HEK293 (cell line): ENCODE data around the gene TCF12.

Source experiments
- ZBTB8A ChIP-seq: fragments of 450-650 bp; formaldehyde crosslinking; IDR thresholded peaks from 2 replicates; pipeline ENCODE4 v1.5.1; 2016; ENCODE audit warnings: missing biosample characterization, missing genetic modification characterization
- TF ChIP-seq, protein P1 (sequence below): fragments of 450-650 bp; formaldehyde crosslinking; IDR thresholded peaks from 2 replicates; pipeline ENCODE4 v1.5.1; 2016; ENCODE audit warnings: missing biosample characterization, missing genetic modification characterization, borderline replicate concordance
- TF ChIP-seq, protein P2 (sequence below): fragments of 450-650 bp; formaldehyde crosslinking; IDR thresholded peaks from 2 replicates; pipeline ENCODE4 v1.5.1; 2016; ENCODE audit warnings: missing biosample characterization, missing genetic modification characterization
- TF ChIP-seq, protein P3 (sequence below): fragments of 450-650 bp; IDR thresholded peaks from 2 replicates; pipeline ENCODE4 v1.5.1; 2018; ENCODE audit warnings: missing biosample characterization, mild to moderate bottlenecking, missing genetic modification characterization

DNA sequence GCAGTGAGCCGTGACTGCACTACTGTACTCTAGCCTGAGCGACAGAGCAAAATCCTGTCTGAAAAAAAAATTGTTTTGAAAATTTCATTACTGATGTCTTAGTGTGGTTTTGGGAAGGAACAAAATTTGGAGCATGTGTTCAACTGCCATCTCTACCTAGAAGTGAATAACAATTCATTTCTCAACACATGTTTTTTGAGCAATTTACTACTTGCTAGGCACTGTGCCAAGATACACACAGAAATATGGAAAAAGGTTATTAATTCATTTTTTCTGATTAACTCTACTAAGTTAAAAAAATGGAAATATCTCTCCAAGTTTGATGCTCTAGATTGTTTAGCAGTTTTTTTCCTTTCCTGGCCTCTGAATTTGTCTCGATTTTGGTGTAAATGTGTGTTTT lies 5.2 kb upstream of the TCF12 start:
- TF ChIP-seq, protein P1, sequence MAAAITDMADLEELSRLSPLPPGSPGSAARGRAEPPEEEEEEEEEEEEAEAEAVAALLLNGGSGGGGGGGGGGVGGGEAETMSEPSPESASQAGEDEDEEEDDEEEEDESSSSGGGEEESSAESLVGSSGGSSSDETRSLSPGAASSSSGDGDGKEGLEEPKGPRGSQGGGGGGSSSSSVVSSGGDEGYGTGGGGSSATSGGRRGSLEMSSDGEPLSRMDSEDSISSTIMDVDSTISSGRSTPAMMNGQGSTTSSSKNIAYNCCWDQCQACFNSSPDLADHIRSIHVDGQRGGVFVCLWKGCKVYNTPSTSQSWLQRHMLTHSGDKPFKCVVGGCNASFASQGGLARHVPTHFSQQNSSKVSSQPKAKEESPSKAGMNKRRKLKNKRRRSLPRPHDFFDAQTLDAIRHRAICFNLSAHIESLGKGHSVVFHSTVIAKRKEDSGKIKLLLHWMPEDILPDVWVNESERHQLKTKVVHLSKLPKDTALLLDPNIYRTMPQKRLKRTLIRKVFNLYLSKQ = no peak
- TF ChIP-seq, protein P2, sequence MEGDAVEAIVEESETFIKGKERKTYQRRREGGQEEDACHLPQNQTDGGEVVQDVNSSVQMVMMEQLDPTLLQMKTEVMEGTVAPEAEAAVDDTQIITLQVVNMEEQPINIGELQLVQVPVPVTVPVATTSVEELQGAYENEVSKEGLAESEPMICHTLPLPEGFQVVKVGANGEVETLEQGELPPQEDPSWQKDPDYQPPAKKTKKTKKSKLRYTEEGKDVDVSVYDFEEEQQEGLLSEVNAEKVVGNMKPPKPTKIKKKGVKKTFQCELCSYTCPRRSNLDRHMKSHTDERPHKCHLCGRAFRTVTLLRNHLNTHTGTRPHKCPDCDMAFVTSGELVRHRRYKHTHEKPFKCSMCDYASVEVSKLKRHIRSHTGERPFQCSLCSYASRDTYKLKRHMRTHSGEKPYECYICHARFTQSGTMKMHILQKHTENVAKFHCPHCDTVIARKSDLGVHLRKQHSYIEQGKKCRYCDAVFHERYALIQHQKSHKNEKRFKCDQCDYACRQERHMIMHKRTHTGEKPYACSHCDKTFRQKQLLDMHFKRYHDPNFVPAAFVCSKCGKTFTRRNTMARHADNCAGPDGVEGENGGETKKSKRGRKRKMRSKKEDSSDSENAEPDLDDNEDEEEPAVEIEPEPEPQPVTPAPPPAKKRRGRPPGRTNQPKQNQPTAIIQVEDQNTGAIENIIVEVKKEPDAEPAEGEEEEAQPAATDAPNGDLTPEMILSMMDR = no peak
- no peak for TF ChIP-seq ZBTB8A (tag by site-specific recombination)
- TF ChIP-seq, protein P3, sequence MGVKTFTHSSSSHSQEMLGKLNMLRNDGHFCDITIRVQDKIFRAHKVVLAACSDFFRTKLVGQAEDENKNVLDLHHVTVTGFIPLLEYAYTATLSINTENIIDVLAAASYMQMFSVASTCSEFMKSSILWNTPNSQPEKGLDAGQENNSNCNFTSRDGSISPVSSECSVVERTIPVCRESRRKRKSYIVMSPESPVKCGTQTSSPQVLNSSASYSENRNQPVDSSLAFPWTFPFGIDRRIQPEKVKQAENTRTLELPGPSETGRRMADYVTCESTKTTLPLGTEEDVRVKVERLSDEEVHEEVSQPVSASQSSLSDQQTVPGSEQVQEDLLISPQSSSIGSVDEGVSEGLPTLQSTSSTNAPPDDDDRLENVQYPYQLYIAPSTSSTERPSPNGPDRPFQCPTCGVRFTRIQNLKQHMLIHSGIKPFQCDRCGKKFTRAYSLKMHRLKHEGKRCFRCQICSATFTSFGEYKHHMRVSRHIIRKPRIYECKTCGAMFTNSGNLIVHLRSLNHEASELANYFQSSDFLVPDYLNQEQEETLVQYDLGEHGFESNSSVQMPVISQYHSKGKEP (tag by site-specific recombination) = no peak
